Measurements from ENCODE around the gene RNF207. TPM values are rescaled to one million over a fixed set of nuclear protein-coding genes. Genes with fewer than 3 reads are reported as not detected.

Gene RNF207
- total RNA-seq, 1 experiment from 2014 or later: 6.4 TPM

- H3K9me3 ChIP-seq (ENCODE audit: low read depth, low read length, poor library complexity, severe bottlenecking): no peaks in the 10 kb centered on the region
- POLR2A ChIA-PET (ENCODE audit: low non-redundant PET): no interaction called here
- CTCF ChIA-PET: no interaction called here
- no TSS peak for BruUV-seq (replicated peaks)
- H3K4me3 ChIP-seq (ENCODE audit: low read depth, low read length, poor library complexity, severe bottlenecking): no peak overlapping the region
- DNase-seq (ENCODE audit: low spot score): no peak
- no peak overlapping the region for H3K27ac ChIP-seq (ENCODE audit: low read depth, low read length, poor library complexity, severe bottlenecking)
- peaks cover 32% of the 10 kb centered on the region for H3K36me3 ChIP-seq (ENCODE audit: insufficient read depth, low read length, poor library complexity, severe bottlenecking)
- peaks cover 11% of the 10 kb centered on the region for H3K4me1 ChIP-seq (ENCODE audit: insufficient read depth, low read length, poor library complexity, severe bottlenecking)
- peaks cover 24% of the 10 kb centered on the region for H3K27me3 ChIP-seq (replicated peaks; ENCODE audit: insufficient read depth, low read depth, low read length, poor library complexity)
- intact Hi-C loops (cut with micrococcal nuclease; ENCODE audit: unreplicated experiment): loop anchor here (5.0 kb wide), 2 partner anchors 76 to 131 kb away; no protein-coding TSS in a partner anchor
- no peak for TF ChIP-seq CTCF (conservative IDR thresholded peaks at IDR 0.05; ENCODE audit: low read depth, low read length)
- no peak for TF ChIP-seq EZH2 (IDR thresholded peaks at IDR 0.05; ENCODE audit: borderline replicate concordance, low read depth, low read length, poor library complexity, severe bottlenecking)
Measured at GRCh38 chr1:6183520-6183989, 22.4 kb upstream of the RNF207 start.

- H3K27ac ChIP-seq (ENCODE audit: low read depth, low read length, poor library complexity, severe bottlenecking): no peak overlapping the region
Measured at GRCh38 chr1:6184083-6184783, 21.7 kb upstream of the RNF207 start.

GRCh38 chr1:6185151-6185550, 20.8 kb upstream of the RNF207 start:
- Histone ChIP-seq H3K4me3 (ENCODE audit: low read depth, low read length, poor library complexity, severe bottlenecking) (no peak overlapping the region), H3K27ac (ENCODE audit: low read depth, low read length, poor library complexity, severe bottlenecking) (no peak overlapping the region), H3K9me3 (ENCODE audit: low read depth, low read length, poor library complexity, severe bottlenecking) (no peaks in the 10 kb centered on the region), H3K36me3 (ENCODE audit: insufficient read depth, low read length, poor library complexity, severe bottlenecking) (peaks cover 47% of the 10 kb centered on the region), H3K27me3 (replicated peaks; ENCODE audit: insufficient read depth, low read depth, low read length, poor library complexity) (peaks cover 14% of the 10 kb centered on the region), H3K4me1 (ENCODE audit: insufficient read depth, low read length, poor library complexity, severe bottlenecking) (peaks cover 11% of the 10 kb centered on the region)
- ChIA-PET CTCF (interaction anchor here (0.6 to 1.4 kb wide), 5 partner anchors 21 to 191 kb away, joined by 3 to 9 read pairs (median 4); partner anchors contain the start of gene RNF207), POLR2A (ENCODE audit: low non-redundant PET) (no interaction called here)
- intact Hi-C loops (cut with micrococcal nuclease; ENCODE audit: unreplicated experiment): no loop called here
- no TSS peak for BruUV-seq (replicated peaks)
- TF ChIP-seq CTCF (conservative IDR thresholded peaks at IDR 0.05; ENCODE audit: low read depth, low read length) (no peak), EZH2 (IDR thresholded peaks at IDR 0.05; ENCODE audit: borderline replicate concordance, low read depth, low read length, poor library complexity, severe bottlenecking) (no peak)
- DNase-seq (ENCODE audit: low spot score): no peak

More at GRCh38 chr1:6184083-6184783, 21.7 kb upstream of the RNF207 start:
- H3K9me3 ChIP-seq (ENCODE audit: low read depth, low read length, poor library complexity, severe bottlenecking): no peaks in the 10 kb centered on the region
- peaks cover 11% of the 10 kb centered on the region for H3K4me1 ChIP-seq (ENCODE audit: insufficient read depth, low read length, poor library complexity, severe bottlenecking)
- ChIA-PET CTCF (no interaction called here), POLR2A (ENCODE audit: low non-redundant PET) (no interaction called here)
- H3K27me3 ChIP-seq (replicated peaks; ENCODE audit: insufficient read depth, low read depth, low read length, poor library complexity): peaks cover 17% of the 10 kb centered on the region
- H3K36me3 ChIP-seq (ENCODE audit: insufficient read depth, low read length, poor library complexity, severe bottlenecking): peaks cover 38% of the 10 kb centered on the region
- no peak overlapping the region for H3K4me3 ChIP-seq (ENCODE audit: low read depth, low read length, poor library complexity, severe bottlenecking)
- intact Hi-C loops (cut with micrococcal nuclease; ENCODE audit: unreplicated experiment): loop anchor here (5.0 kb wide), 2 partner anchors 77 to 132 kb away; no protein-coding TSS in a partner anchor
- no peak for DNase-seq (ENCODE audit: low spot score)
- TF ChIP-seq CTCF (conservative IDR thresholded peaks at IDR 0.05; ENCODE audit: low read depth, low read length) (no peak), EZH2 (IDR thresholded peaks at IDR 0.05; ENCODE audit: borderline replicate concordance, low read depth, low read length, poor library complexity, severe bottlenecking) (no peak)
- BruUV-seq (replicated peaks): no TSS peak
